Panc1 (cell line): ENCODE measurements around the gene ASXL3.

Experiments
- CTCF ChIP-seq: fragments of 450-650 bp; IDR thresholded peaks from 2 replicates; pipeline ENCODE4 v1.5.1; 2017; ENCODE audit warnings: mild to moderate bottlenecking
- POLR2AphosphoS5 ChIP-seq: IDR thresholded peaks from 2 replicates; pipeline ENCODE4 v1.6.1; 2012; ENCODE audit warnings: mild to moderate bottlenecking, low read depth, low read length, moderate library complexity
- REST ChIP-seq, 2 experiments: IDR thresholded peaks; 2 replicates each; pipeline ENCODE4 v1.6.1; 2011 to 2012; ENCODE audit warnings: low read depth in 2 of 2, control low read depth in 1 of 2, low read length in 1 of 2, mild to moderate bottlenecking in 1 of 2, moderate library complexity in 1 of 2; ENCODE audit not compliant: insufficient read depth in 1 of 2
- SIN3A ChIP-seq: IDR thresholded peaks from 2 replicates; pipeline ENCODE4 v1.6.1; 2012; ENCODE audit warnings: low read depth, mild to moderate bottlenecking, low read length, moderate library complexity, borderline replicate concordance; ENCODE audit not compliant: insufficient read depth
- TCF7L2 ChIP-seq: IDR thresholded peaks from 2 replicates; pipeline ENCODE4 v1.6.1; 2011; ENCODE audit warnings: mild to moderate bottlenecking, low read depth, low read length, inconsistent platforms

- TF ChIP-seq CTCF, result no peak
- no peak for TF ChIP-seq REST (IDR thresholded peaks at IDR 0.05; ENCODE audit: insufficient read depth in 1 of 2, low read depth in 2 of 2, low read length in 1 of 2)
- no peak for TF ChIP-seq POLR2AphosphoS5
- TF ChIP-seq SIN3A, result no peak
- no peak for TF ChIP-seq TCF7L2
Measured at GRCh38 chr18:33666915-33667314, 88.9 kb downstream of the ASXL3 start.
